GM12878 (cell line): ENCODE results near the gene THRA.

Experiments used
- ATF7 ChIP-seq: fragments of 450-650 bp; IDR thresholded peaks from 2 replicates; pipeline ENCODE4 v1.6.1; 2016; ENCODE audit warnings: low read depth, mild to moderate bottlenecking
- BCL11A ChIP-seq: IDR thresholded peaks from 2 replicates; pipeline ENCODE4 v1.6.1; 2011; ENCODE audit warnings: low read depth, low read length
- CREB1 ChIP-seq: IDR thresholded peaks from 2 replicates; pipeline ENCODE4 v1.6.1; 2012; ENCODE audit warnings: low read depth, mild to moderate bottlenecking, inconsistent platforms
- EP300 ChIP-seq, 2 experiments: fragments of 150-350 bp in 1 of 2; IDR thresholded peaks; 2 replicates each; pipeline ENCODE4 v1.6.1; 2011 to 2012; ENCODE audit warnings: low read depth in 2 of 2, low read length in 2 of 2, borderline replicate concordance in 1 of 2, improper control_type of control experiment in 1 of 2, inconsistent platforms in 1 of 2; ENCODE audit not compliant: control insufficient read depth in 1 of 2
- JUND ChIP-seq: IDR thresholded peaks from 2 replicates; pipeline ENCODE4 v1.6.1; 2012; ENCODE audit warnings: low read depth, mild to moderate bottlenecking, low read length, improper control_type of control experiment, moderate library complexity
- RFX5 ChIP-seq: IDR thresholded peaks from 2 replicates; pipeline ENCODE4 v1.6.1; 2011; ENCODE audit warnings: low read depth, low read length, improper control_type of control experiment
- ZNF217 ChIP-seq: fragments of 450-650 bp; IDR thresholded peaks from 2 replicates; pipeline ENCODE4 v1.6.1; 2017; ENCODE audit warnings: antibody characterized with exemption, mild to moderate bottlenecking
- ZNF384 ChIP-seq: IDR thresholded peaks from 2 replicates; pipeline ENCODE4 v1.6.1; 2012; ENCODE audit warnings: low read depth, mild to moderate bottlenecking, low read length, improper control_type of control experiment, borderline replicate concordance
- ZZZ3 ChIP-seq: IDR thresholded peaks from 2 replicates; pipeline ENCODE4 v1.6.1; 2011; ENCODE audit warnings: low read depth; ENCODE audit not compliant: control insufficient read depth, insufficient read length
- TF ChIP-seq, protein P1 (sequence below), 3 experiments: IDR thresholded peaks in 2 of 3; conservative IDR thresholded peaks in 1 of 3; 2 replicates each; pipeline ENCODE4 v1.5.1; 2011; ENCODE audit warnings: low read depth in 3 of 3, low read length in 3 of 3, mild to moderate bottlenecking in 3 of 3, control low read depth in 2 of 3, moderate library complexity in 2 of 3, inconsistent platforms in 1 of 3, mixed read lengths in 1 of 3; ENCODE audit not compliant: control insufficient read depth in 2 of 3, insufficient read depth in 1 of 3; ENCODE audit errors: extremely low read depth in 1 of 3

DNA sequence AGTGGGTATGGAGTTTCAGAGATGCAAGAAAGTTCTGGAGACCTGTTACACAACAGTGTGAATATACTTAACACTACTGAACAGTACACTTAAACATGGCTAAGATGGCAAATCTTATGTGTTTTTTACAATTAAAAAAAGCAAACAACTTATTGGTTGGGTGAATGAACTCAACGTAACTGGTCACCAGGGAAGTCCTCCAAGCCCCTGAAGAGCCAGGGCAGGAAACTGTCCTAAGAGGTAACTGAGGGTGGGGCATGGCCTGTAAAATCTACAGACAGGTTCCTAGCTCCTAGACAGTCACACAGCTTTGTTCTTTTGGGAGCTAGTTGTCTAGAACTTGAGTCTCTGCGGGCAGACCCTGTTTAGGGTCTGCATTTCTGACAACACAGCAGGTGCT lies 37.2 kb upstream of the THRA start:
- no peak for TF ChIP-seq RFX5
- TF ChIP-seq ZNF217 = no peak
- TF ChIP-seq JUND = no peak
- no peak for TF ChIP-seq ATF7
- TF ChIP-seq, protein P1, sequence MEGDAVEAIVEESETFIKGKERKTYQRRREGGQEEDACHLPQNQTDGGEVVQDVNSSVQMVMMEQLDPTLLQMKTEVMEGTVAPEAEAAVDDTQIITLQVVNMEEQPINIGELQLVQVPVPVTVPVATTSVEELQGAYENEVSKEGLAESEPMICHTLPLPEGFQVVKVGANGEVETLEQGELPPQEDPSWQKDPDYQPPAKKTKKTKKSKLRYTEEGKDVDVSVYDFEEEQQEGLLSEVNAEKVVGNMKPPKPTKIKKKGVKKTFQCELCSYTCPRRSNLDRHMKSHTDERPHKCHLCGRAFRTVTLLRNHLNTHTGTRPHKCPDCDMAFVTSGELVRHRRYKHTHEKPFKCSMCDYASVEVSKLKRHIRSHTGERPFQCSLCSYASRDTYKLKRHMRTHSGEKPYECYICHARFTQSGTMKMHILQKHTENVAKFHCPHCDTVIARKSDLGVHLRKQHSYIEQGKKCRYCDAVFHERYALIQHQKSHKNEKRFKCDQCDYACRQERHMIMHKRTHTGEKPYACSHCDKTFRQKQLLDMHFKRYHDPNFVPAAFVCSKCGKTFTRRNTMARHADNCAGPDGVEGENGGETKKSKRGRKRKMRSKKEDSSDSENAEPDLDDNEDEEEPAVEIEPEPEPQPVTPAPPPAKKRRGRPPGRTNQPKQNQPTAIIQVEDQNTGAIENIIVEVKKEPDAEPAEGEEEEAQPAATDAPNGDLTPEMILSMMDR (IDR thresholded peaks at IDR 0.05 in 2 of 3, conservative IDR thresholded peaks at IDR 0.05 in 1 of 3; ENCODE audit: control insufficient read depth in 2 of 3, extremely low read depth in 1 of 3, insufficient read depth in 1 of 3, low read depth in 3 of 3, low read length in 3 of 3) = no peak
- no peak for TF ChIP-seq ZNF384
- no peak for TF ChIP-seq BCL11A
- TF ChIP-seq EP300 (IDR thresholded peaks at IDR 0.05; ENCODE audit: borderline replicate concordance in 1 of 2, control insufficient read depth in 1 of 2, low read depth in 2 of 2, low read length in 2 of 2) = no peak
- no peak for TF ChIP-seq CREB1
- no peak for TF ChIP-seq ZZZ3
